Neuronal stem cell (in vitro differentiated cells): ENCODE results near the gene CD8B2.

Source experiments
- DNase-seq: peaks from one replicate; pipeline ENCODE4 v3.0.0-alpha.2; 2013; ENCODE audit warnings: low spot score
- H2AFZ ChIP-seq: one replicate; pipeline ENCODE4 v1.6.1; 2013; ENCODE audit warnings: mild to moderate bottlenecking, low read length, inconsistent platforms
- H2AK5ac ChIP-seq: 2 replicates; pipeline ENCODE4 v1.6.1; 2013; ENCODE audit warnings: low read depth, mild to moderate bottlenecking, inconsistent platforms, low read length, moderate library complexity, mixed read lengths
- H2BK120ac ChIP-seq: 2 replicates; pipeline ENCODE4 v1.6.1; 2013; ENCODE audit warnings: low read depth, mild to moderate bottlenecking, inconsistent platforms, low read length, moderate library complexity, mixed read lengths
- H2BK12ac ChIP-seq: one replicate; pipeline ENCODE4 v1.6.1; 2013; ENCODE audit warnings: low read length, inconsistent platforms
- H2BK15ac ChIP-seq: 2 replicates; pipeline ENCODE4 v1.6.1; 2013; ENCODE audit warnings: mild to moderate bottlenecking, low read length, inconsistent platforms, mixed read lengths
- H2BK5ac ChIP-seq: one replicate; pipeline ENCODE4 v1.6.1; 2013; ENCODE audit warnings: inconsistent platforms, mild to moderate bottlenecking, low read length, moderate library complexity
- H3K14ac ChIP-seq: one replicate; pipeline ENCODE4 v1.6.1; 2013; ENCODE audit warnings: low read length, inconsistent platforms
- H3K18ac ChIP-seq: 2 replicates; pipeline ENCODE4 v1.6.1; 2013; ENCODE audit warnings: low read length, inconsistent platforms
- H3K23ac ChIP-seq: 2 replicates; pipeline ENCODE4 v1.6.1; 2013; ENCODE audit warnings: low read depth, mild to moderate bottlenecking, mixed read lengths, low read length, inconsistent platforms; ENCODE audit not compliant: poor library complexity
- H3K27ac ChIP-seq: replicated peaks from 3 replicates; pipeline ENCODE4 v1.5.1; 2013; ENCODE audit warnings: low read length, inconsistent platforms
- H3K27me3 ChIP-seq, 3 experiments: 2 replicates each; pipeline ENCODE4 v1.6.1; 2013; ENCODE audit warnings: low read length in 3 of 3, mild to moderate bottlenecking in 2 of 3, inconsistent platforms in 1 of 3, low read depth in 1 of 3, mixed read lengths in 1 of 3, moderate library complexity in 1 of 3; ENCODE audit not compliant: control insufficient read depth in 3 of 3, insufficient read depth in 3 of 3
- H3K36me3 ChIP-seq, 2 donors: replicated peaks in 1 of 2; 2 replicates each; pipeline ENCODE4 v1.6.1; 2013; ENCODE audit warnings: low read length in 2 of 2; ENCODE audit not compliant: control insufficient read depth in 2 of 2, insufficient read depth in 2 of 2
- H3K4ac ChIP-seq: 2 replicates; pipeline ENCODE4 v1.6.1; 2013; ENCODE audit warnings: inconsistent platforms, mild to moderate bottlenecking, low read length, moderate library complexity
- H3K4me1 ChIP-seq, 2 donors: 1 replicate in 1 of 2; 2 replicates in 1 of 2; pipeline ENCODE4 v1.6.1; 2013; ENCODE audit warnings: low read length in 2 of 2, low read depth in 1 of 2; ENCODE audit not compliant: control insufficient read depth in 2 of 2, insufficient read depth in 1 of 2
- H3K4me2 ChIP-seq: one replicate; pipeline ENCODE4 v1.6.1; 2013; ENCODE audit warnings: mild to moderate bottlenecking, low read length, inconsistent platforms; ENCODE audit not compliant: insufficient read depth, poor library complexity, severe bottlenecking
- H3K4me3 ChIP-seq, 2 donors: 2 replicates each; pipeline ENCODE4 v1.5.1; 2013; ENCODE audit warnings: low read length in 2 of 2, mild to moderate bottlenecking in 2 of 2, inconsistent platforms in 1 of 2, moderate library complexity in 1 of 2
- H3K79me1 ChIP-seq: one replicate; pipeline ENCODE4 v1.6.1; 2013; ENCODE audit warnings: low read depth, mild to moderate bottlenecking, inconsistent platforms, low read length, moderate library complexity
- H3K9ac ChIP-seq: one replicate; pipeline ENCODE4 v1.6.1; 2013; ENCODE audit warnings: mild to moderate bottlenecking, low read depth, low read length, inconsistent platforms; ENCODE audit not compliant: poor library complexity
- H3K9me3 ChIP-seq, 2 donors: replicated peaks in 1 of 2; 2 replicates each; pipeline versions ENCODE3 to v1.6.1; 2013; ENCODE audit warnings: low read length in 2 of 2, mild to moderate bottlenecking in 2 of 2, inconsistent platforms in 1 of 2, low read depth in 1 of 2, mixed read lengths in 1 of 2, moderate library complexity in 1 of 2; ENCODE audit not compliant: control insufficient read depth in 2 of 2, insufficient read depth in 1 of 2
- H4K8ac ChIP-seq: one replicate; pipeline ENCODE4 v1.6.1; 2013; ENCODE audit warnings: low read depth, mild to moderate bottlenecking, inconsistent platforms, low read length, moderate library complexity
- H4K91ac ChIP-seq: one replicate; pipeline ENCODE4 v1.6.1; 2013; ENCODE audit warnings: low read length, low read depth, mild to moderate bottlenecking, inconsistent platforms; ENCODE audit not compliant: poor library complexity
- whole genome bisulfite sequencing, 2 donors: extraction: QIAGEN DNeasy Blood & Tissue Kit; methylation state at CpG; one replicate each; pipeline ENCODE4 v1.1.7; 2013; ENCODE audit warnings: missing lambda C conversion rate in 2 of 2, mixed read lengths in 1 of 2; ENCODE audit not compliant: insufficient read length in 2 of 2, insufficient replicate concordance in 1 of 2; ENCODE audit errors: extremely low coverage in 2 of 2; 5-methylcytosine and 5-hydroxymethylcytosine counted together

Gene CD8B2

GRCh38 chr2:106537791-106538191 lies 50.6 kb downstream of the CD8B2 start:
- no peak overlapping the region for H3K23ac ChIP-seq
- H4K8ac ChIP-seq, result no peak overlapping the region
- no peaks in the 10 kb centered on the region for H3K9me3 ChIP-seq
- H3K27ac ChIP-seq, result peak overlapping the region; percentile 44
- H3K18ac ChIP-seq, result no peak overlapping the region
- H3K4ac ChIP-seq, result no peak overlapping the region
- H2BK5ac ChIP-seq, result no peak overlapping the region
- no peak overlapping the region for H2BK12ac ChIP-seq
- no peak overlapping the region for H3K9ac ChIP-seq
- H2AK5ac ChIP-seq, result no peak overlapping the region
- peaks cover 0 to 3% (median 0%) of the 10 kb centered on the region in 3 experiments for H3K27me3 ChIP-seq
- no peak overlapping the region for H2AFZ ChIP-seq
- H3K4me1 ChIP-seq, result peaks cover 0 to 7% of the 10 kb centered on the region in 2 donors
- no peak overlapping the region for H4K91ac ChIP-seq
- no peak overlapping the region for H2BK120ac ChIP-seq
- no peak overlapping the region for H3K4me2 ChIP-seq
- no CpG with 5 or more reads among the region's 10 CpGs for WGBS, 2 donors
- no peaks in the 10 kb centered on the region for H3K79me1 ChIP-seq
- H3K4me3 ChIP-seq, result no peak overlapping the region
- no peak overlapping the region for H3K14ac ChIP-seq
- no peak overlapping the region for H2BK15ac ChIP-seq
- no peak for DNase-seq
- no peaks in the 10 kb centered on the region for H3K36me3 ChIP-seq

GRCh38 chr2:106540886-106541285 lies 53.7 kb downstream of the CD8B2 start:
- Histone ChIP-seq H3K18ac (no peak overlapping the region), H2AFZ (no peak overlapping the region), H4K91ac (no peak overlapping the region), H2BK120ac (no peak overlapping the region), H4K8ac (no peak overlapping the region), H3K27me3 (peaks cover 0 to 14% (median 1%) of the 10 kb centered on the region in 3 experiments), H3K4me2 (no peak overlapping the region), H2BK12ac (no peak overlapping the region), H3K4me1 (peaks cover 0 to 7% of the 10 kb centered on the region in 2 donors), H3K79me1 (no peaks in the 10 kb centered on the region), H3K27ac (no peak overlapping the region), H2BK5ac (no peak overlapping the region), H2BK15ac (no peak overlapping the region), H3K36me3 (no peaks in the 10 kb centered on the region), H3K4me3 (no peak overlapping the region), H3K14ac (peak overlapping the region; percentile 12), H3K4ac (no peak overlapping the region), H3K9me3 (no peaks in the 10 kb centered on the region), H3K23ac (no peak overlapping the region), H2AK5ac (no peak overlapping the region), H3K9ac (no peak overlapping the region)
- no peak for DNase-seq
- no CpG with 5 or more reads among the region's 5 CpGs for WGBS, 2 donors

- Histone ChIP-seq H2AFZ (no peak overlapping the region), H3K27me3 (peaks cover 0 to 16% (median 1%) of the 10 kb centered on the region in 3 experiments)
Measured at GRCh38 chr2:106541333-106541732, 54.2 kb downstream of the CD8B2 start.

GRCh38 chr2:106542746-106543359 lies 55.7 kb downstream of the CD8B2 start:
- DNase-seq, result peak; percentile 70
- no CpG with 5 or more reads among the region's 24 CpGs for WGBS, 2 donors
- Histone ChIP-seq H3K4me2 (peak overlapping the region; percentile 28), H2BK120ac (no peak overlapping the region), H3K14ac (no peak overlapping the region), H3K27me3 (peaks cover 0 to 15% (median 1%) of the 10 kb centered on the region in 3 experiments), H3K79me1 (no peaks in the 10 kb centered on the region), H3K4me1 (peaks cover 0 to 3% of the 10 kb centered on the region in 2 donors), H4K8ac (no peak overlapping the region), H3K27ac (no peak overlapping the region), H2BK5ac (no peak overlapping the region), H3K4me3 (no peak overlapping the region), H4K91ac (no peak overlapping the region), H2AK5ac (no peak overlapping the region), H3K4ac (no peak overlapping the region), H3K9ac (no peak overlapping the region), H2AFZ (peak overlapping the region; percentile 78), H3K18ac (no peak overlapping the region), H3K9me3 (no peaks in the 10 kb centered on the region), H3K36me3 (no peaks in the 10 kb centered on the region), H2BK12ac (no peak overlapping the region), H3K23ac (no peak overlapping the region), H2BK15ac (no peak overlapping the region)

More at GRCh38 chr2:106541333-106541732, 54.2 kb downstream of the CD8B2 start:
- Histone ChIP-seq H2BK5ac (no peak overlapping the region), H3K14ac (no peak overlapping the region), H3K9ac (no peak overlapping the region), H2AK5ac (no peak overlapping the region), H4K8ac (no peak overlapping the region), H3K4me1 (peaks cover 0 to 7% of the 10 kb centered on the region in 2 donors), H3K27ac (no peak overlapping the region), H2BK12ac (no peak overlapping the region), H3K9me3 (no peaks in the 10 kb centered on the region), H3K4me3 (no peak overlapping the region), H3K36me3 (no peaks in the 10 kb centered on the region), H3K18ac (no peak overlapping the region), H3K4me2 (no peak overlapping the region), H2BK15ac (no peak overlapping the region), H4K91ac (no peak overlapping the region), H2BK120ac (no peak overlapping the region), H3K4ac (no peak overlapping the region), H3K79me1 (no peaks in the 10 kb centered on the region), H3K23ac (no peak overlapping the region)
- WGBS, 2 donors, result no CpG with 5 or more reads among the region's 4 CpGs
- no peak for DNase-seq
